ENCODE measurements around the gene C2CD3. TPM values are rescaled to one million over a fixed set of nuclear protein-coding genes. Genes with fewer than 3 reads are reported as not detected.

The C2CD3 gene
- total and polyA plus RNA-seq, 4 donors: 3.1 to 14.5 (median 6.7) TPM

DNA sequence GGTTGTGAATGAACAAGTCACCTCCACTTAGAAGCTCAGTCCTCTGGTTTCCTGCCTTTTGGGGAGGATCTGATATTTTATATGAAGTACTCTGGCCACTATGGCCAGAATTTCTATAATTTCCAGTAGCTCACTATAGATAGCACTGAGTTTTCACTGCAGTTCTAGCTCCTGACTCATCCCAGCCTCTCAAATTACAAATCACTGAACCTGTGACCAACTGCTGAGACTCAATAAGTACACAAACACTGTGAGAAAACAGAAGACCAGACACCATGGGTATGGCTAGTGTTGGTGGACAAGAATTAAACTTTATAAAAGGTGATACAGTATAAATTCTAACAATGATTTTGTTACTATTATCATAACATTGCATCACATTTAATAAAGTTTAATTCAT lies 114.9 kb downstream of the C2CD3 start:
- Histone ChIP-seq H3K27ac (ENCODE audit: low read depth in 1 of 2, low read length in 2 of 2) (no peak overlapping the region), H3K36me3 (ENCODE audit: control insufficient read depth in 4 of 4, insufficient read depth in 3 of 4, low read depth in 1 of 4, low read length in 3 of 4) (peaks cover 0 to 7% (median 3%) of the 10 kb centered on the region in 4 donors), H3K4me3 (ENCODE audit: low read depth in 1 of 3, low read length in 3 of 3) (no peak overlapping the region), H3K9ac (ENCODE audit: low read depth in 1 of 2, low read length in 2 of 2) (no peak overlapping the region), H3K9me3 (ENCODE audit: control insufficient read depth in 4 of 4, low read length in 3 of 4) (no peaks in the 10 kb centered on the region), H3K4me1 (ENCODE audit: control insufficient read depth in 4 of 4, insufficient read depth in 4 of 4, low read length in 3 of 4) (no peaks in the 10 kb centered on the region), H3K27me3 (ENCODE audit: control insufficient read depth in 4 of 4, insufficient read depth in 4 of 4, low read length in 3 of 4) (no peaks in the 10 kb centered on the region)
- no peak for DNase-seq (ENCODE audit: low spot score)
- no peak for TF ChIP-seq GABPA (IDR thresholded peaks at IDR 0.05 in 1 of 2, conservative IDR thresholded peaks at IDR 0.05 in 1 of 2)
- no peak for TF ChIP-seq HNF4A (conservative IDR thresholded peaks at IDR 0.05)
- no peak for TF ChIP-seq HNF4G (IDR thresholded peaks at IDR 0.05)
- TF ChIP-seq JUND (IDR thresholded peaks at IDR 0.05): no peak
- TF ChIP-seq RAD21 (IDR thresholded peaks at IDR 0.05): no peak
- TF ChIP-seq, protein P1, sequence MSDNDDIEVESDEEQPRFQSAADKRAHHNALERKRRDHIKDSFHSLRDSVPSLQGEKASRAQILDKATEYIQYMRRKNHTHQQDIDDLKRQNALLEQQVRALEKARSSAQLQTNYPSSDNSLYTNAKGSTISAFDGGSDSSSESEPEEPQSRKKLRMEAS (IDR thresholded peaks at IDR 0.05): no peak
- no peak for TF ChIP-seq FOXA2 (IDR thresholded peaks at IDR 0.05)
- TF ChIP-seq TAF1 (conservative IDR thresholded peaks at IDR 0.05): no peak
- TF ChIP-seq, protein P2, sequence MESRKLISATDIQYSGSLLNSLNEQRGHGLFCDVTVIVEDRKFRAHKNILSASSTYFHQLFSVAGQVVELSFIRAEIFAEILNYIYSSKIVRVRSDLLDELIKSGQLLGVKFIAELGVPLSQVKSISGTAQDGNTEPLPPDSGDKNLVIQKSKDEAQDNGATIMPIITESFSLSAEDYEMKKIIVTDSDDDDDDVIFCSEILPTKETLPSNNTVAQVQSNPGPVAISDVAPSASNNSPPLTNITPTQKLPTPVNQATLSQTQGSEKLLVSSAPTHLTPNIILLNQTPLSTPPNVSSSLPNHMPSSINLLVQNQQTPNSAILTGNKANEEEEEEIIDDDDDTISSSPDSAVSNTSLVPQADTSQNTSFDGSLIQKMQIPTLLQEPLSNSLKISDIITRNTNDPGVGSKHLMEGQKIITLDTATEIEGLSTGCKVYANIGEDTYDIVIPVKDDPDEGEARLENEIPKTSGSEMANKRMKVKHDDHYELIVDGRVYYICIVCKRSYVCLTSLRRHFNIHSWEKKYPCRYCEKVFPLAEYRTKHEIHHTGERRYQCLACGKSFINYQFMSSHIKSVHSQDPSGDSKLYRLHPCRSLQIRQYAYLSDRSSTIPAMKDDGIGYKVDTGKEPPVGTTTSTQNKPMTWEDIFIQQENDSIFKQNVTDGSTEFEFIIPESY (IDR thresholded peaks at IDR 0.05): no peak
- TF ChIP-seq, protein P3, sequence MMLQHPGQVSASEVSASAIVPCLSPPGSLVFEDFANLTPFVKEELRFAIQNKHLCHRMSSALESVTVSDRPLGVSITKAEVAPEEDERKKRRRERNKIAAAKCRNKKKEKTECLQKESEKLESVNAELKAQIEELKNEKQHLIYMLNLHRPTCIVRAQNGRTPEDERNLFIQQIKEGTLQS (IDR thresholded peaks at IDR 0.05): no peak
- TF ChIP-seq, protein P4, sequence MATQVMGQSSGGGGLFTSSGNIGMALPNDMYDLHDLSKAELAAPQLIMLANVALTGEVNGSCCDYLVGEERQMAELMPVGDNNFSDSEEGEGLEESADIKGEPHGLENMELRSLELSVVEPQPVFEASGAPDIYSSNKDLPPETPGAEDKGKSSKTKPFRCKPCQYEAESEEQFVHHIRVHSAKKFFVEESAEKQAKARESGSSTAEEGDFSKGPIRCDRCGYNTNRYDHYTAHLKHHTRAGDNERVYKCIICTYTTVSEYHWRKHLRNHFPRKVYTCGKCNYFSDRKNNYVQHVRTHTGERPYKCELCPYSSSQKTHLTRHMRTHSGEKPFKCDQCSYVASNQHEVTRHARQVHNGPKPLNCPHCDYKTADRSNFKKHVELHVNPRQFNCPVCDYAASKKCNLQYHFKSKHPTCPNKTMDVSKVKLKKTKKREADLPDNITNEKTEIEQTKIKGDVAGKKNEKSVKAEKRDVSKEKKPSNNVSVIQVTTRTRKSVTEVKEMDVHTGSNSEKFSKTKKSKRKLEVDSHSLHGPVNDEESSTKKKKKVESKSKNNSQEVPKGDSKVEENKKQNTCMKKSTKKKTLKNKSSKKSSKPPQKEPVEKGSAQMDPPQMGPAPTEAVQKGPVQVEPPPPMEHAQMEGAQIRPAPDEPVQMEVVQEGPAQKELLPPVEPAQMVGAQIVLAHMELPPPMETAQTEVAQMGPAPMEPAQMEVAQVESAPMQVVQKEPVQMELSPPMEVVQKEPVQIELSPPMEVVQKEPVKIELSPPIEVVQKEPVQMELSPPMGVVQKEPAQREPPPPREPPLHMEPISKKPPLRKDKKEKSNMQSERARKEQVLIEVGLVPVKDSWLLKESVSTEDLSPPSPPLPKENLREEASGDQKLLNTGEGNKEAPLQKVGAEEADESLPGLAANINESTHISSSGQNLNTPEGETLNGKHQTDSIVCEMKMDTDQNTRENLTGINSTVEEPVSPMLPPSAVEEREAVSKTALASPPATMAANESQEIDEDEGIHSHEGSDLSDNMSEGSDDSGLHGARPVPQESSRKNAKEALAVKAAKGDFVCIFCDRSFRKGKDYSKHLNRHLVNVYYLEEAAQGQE (IDR thresholded peaks at IDR 0.05): no peak
- TF ChIP-seq RXRA (IDR thresholded peaks at IDR 0.05): no peak
- no peak for TF ChIP-seq YY1 (IDR thresholded peaks at IDR 0.05)
- no peak for TF ChIP-seq NR2F2 (IDR thresholded peaks at IDR 0.05)
- TF ChIP-seq SP1 (IDR thresholded peaks at IDR 0.05): no peak
- TF ChIP-seq FOXA1 (IDR thresholded peaks at IDR 0.05): no peak
- no peak for TF ChIP-seq EGR1 (IDR thresholded peaks at IDR 0.05; ENCODE audit: low read depth in 2 of 2)
- TF ChIP-seq, protein P5, sequence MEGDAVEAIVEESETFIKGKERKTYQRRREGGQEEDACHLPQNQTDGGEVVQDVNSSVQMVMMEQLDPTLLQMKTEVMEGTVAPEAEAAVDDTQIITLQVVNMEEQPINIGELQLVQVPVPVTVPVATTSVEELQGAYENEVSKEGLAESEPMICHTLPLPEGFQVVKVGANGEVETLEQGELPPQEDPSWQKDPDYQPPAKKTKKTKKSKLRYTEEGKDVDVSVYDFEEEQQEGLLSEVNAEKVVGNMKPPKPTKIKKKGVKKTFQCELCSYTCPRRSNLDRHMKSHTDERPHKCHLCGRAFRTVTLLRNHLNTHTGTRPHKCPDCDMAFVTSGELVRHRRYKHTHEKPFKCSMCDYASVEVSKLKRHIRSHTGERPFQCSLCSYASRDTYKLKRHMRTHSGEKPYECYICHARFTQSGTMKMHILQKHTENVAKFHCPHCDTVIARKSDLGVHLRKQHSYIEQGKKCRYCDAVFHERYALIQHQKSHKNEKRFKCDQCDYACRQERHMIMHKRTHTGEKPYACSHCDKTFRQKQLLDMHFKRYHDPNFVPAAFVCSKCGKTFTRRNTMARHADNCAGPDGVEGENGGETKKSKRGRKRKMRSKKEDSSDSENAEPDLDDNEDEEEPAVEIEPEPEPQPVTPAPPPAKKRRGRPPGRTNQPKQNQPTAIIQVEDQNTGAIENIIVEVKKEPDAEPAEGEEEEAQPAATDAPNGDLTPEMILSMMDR (IDR thresholded peaks at IDR 0.05; ENCODE audit: low read depth, low read length, missing input control): no peak

Measured in liver (tissue), 9 donors.